ENCODE measurements around the gene KLF7. TPM values are rescaled to one million over a fixed set of nuclear protein-coding genes. Genes with fewer than 3 reads are reported as not detected.
A peak's percentile ranks its signal among the peaks of the same experiment; 100 is the strongest.

Gene KLF7
- total RNA-seq, 1 experiment from 2014 or later: 32.2 TPM

DNA sequence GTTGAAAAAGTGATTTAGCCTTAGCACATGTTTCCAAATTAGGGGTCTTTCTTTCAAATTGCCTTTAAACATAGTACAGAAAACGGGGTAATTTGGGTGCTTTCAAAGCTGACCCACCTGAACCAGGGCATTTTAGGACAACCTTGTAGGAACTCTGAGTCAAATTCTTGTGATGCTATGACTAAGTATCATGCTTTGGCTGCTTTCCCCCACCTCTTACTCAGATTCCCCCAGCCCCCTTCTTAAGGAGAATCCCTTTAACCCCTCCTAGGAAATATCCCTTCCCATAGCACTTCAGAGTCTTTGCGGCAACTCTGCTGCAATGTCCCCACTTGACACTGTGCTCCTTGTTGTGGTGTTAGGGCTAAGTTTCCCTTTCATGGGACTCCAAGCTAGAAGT lies 18.6 kb upstream of the KLF7 start:
- no CpG with 5 or more reads among the region's 2 CpGs for WGBS (ENCODE audit: extremely low coverage, insufficient read length, low lambda C conversion rate)
- Mint-ChIP-seq H3K4me1 (peaks cover 0 to 5% of the 10 kb centered on the region in 2 experiments; a peak in 1 of 4 replicates), H3K27me3 (ENCODE audit: low read depth) (no peaks in the 10 kb centered on the region), H3K27ac (no peak overlapping the region), H3K9me3 (no peaks in the 10 kb centered on the region), H3K4me3 (no peak overlapping the region), H3K36me3 (ENCODE audit: insufficient read depth in 1 of 3, low read depth in 3 of 3) (peaks cover 0 to 4% (median 0%) of the 10 kb centered on the region in 3 experiments; a peak in 1 of 7 replicates)
- Histone ChIP-seq H3K79me1 (ENCODE audit: insufficient read depth, low read depth, low read length, poor library complexity, severe bottlenecking) (no peaks in the 10 kb centered on the region), H4K91ac (ENCODE audit: insufficient read length, low read depth, low read length) (no peak overlapping the region), H3K9me3 (ENCODE audit: control insufficient read depth, low read depth, low read length) (no peaks in the 10 kb centered on the region), H3K23ac (ENCODE audit: insufficient read length, low read depth, low read length) (no peak overlapping the region), H3K18ac (ENCODE audit: insufficient read length, low read depth, low read length) (no peak overlapping the region), H2AK5ac (ENCODE audit: insufficient read length, low read length) (no peak overlapping the region), H3K23me2 (ENCODE audit: insufficient read length, low read depth, low read length, poor library complexity, severe bottlenecking) (no peaks in the 10 kb centered on the region), H3K79me2 (ENCODE audit: insufficient read depth, low read length) (no peaks in the 10 kb centered on the region), H3K27ac (ENCODE audit: insufficient read length, low read depth, low read length) (no peak overlapping the region), H3K27me3 (ENCODE audit: insufficient read depth, low read length) (no peaks in the 10 kb centered on the region; the same call in 1 of the 2 replicates), H4K5ac (ENCODE audit: insufficient read length, low read depth, low read length) (no peak overlapping the region), H2BK120ac (ENCODE audit: low read depth, low read length, poor library complexity, severe bottlenecking) (no peak overlapping the region), H2BK15ac (ENCODE audit: low read depth, low read length) (no peak overlapping the region), H3K9ac (ENCODE audit: extremely low read depth, insufficient read length, low read length) (no peak overlapping the region), H2BK5ac (ENCODE audit: insufficient read length, low read length) (no peak overlapping the region), H2BK12ac (ENCODE audit: insufficient read length, low read depth, low read length) (no peak overlapping the region), H3K56ac (ENCODE audit: insufficient read length, low read depth, low read length) (no peak overlapping the region), H3K4me2 (ENCODE audit: insufficient read depth, insufficient read length, low read length) (no peak overlapping the region), H4K8ac (replicated peaks; ENCODE audit: insufficient read length, low read depth, low read length) (no peak overlapping the region), H2AFZ (ENCODE audit: low read length) (peak overlapping the region; percentile 10), H3T11ph (ENCODE audit: low read length) (no peak overlapping the region), H4K20me1 (ENCODE audit: control insufficient read depth, insufficient read depth, insufficient read length) (no peaks in the 10 kb centered on the region), H3K14ac (ENCODE audit: insufficient read depth, low read length) (no peak overlapping the region), H3K4me1 (ENCODE audit: insufficient read depth, low read length) (no peaks in the 10 kb centered on the region), H2BK20ac (ENCODE audit: low read depth, low read length, poor library complexity, severe bottlenecking) (no peak overlapping the region), H3K4ac (ENCODE audit: low read depth, low read length) (no peak overlapping the region)
- no peak for DNase-seq
- TF ChIP-seq, protein P1, sequence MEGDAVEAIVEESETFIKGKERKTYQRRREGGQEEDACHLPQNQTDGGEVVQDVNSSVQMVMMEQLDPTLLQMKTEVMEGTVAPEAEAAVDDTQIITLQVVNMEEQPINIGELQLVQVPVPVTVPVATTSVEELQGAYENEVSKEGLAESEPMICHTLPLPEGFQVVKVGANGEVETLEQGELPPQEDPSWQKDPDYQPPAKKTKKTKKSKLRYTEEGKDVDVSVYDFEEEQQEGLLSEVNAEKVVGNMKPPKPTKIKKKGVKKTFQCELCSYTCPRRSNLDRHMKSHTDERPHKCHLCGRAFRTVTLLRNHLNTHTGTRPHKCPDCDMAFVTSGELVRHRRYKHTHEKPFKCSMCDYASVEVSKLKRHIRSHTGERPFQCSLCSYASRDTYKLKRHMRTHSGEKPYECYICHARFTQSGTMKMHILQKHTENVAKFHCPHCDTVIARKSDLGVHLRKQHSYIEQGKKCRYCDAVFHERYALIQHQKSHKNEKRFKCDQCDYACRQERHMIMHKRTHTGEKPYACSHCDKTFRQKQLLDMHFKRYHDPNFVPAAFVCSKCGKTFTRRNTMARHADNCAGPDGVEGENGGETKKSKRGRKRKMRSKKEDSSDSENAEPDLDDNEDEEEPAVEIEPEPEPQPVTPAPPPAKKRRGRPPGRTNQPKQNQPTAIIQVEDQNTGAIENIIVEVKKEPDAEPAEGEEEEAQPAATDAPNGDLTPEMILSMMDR (conservative IDR thresholded peaks at IDR 0.05): no peak
